HepG2 (cell line): ENCODE results near the gene AHSG. TPM values are rescaled to one million over a fixed set of nuclear protein-coding genes. Genes with fewer than 3 reads are reported as not detected.

Experiments used
- HNF4A ChIP-seq: sonication (generic); formaldehyde crosslinking; IDR thresholded peaks from 2 replicates; pipeline ENCODE4 v1.4.0; 2020; ENCODE audit warnings: missing genetic modification reagents
- HNRNPK ChIP-seq: fragments of 200-400 bp; formaldehyde crosslinking; IDR thresholded peaks from 2 replicates; pipeline ENCODE4 v1.6.1; 2018; ENCODE audit warnings: low read length, low read depth, moderate library complexity, mild to moderate bottlenecking; ENCODE audit not compliant: poor library complexity, severe bottlenecking
- HOXD1 ChIP-seq: sonication (generic); formaldehyde crosslinking; IDR thresholded peaks from 2 replicates; pipeline ENCODE4 v1.5.0; 2020; ENCODE audit warnings: missing genetic modification reagents
- ISL2 ChIP-seq: sonication (generic); formaldehyde crosslinking; IDR thresholded peaks from 2 replicates; pipeline ENCODE4 v1.5.0; 2020; ENCODE audit warnings: missing genetic modification reagents
- KLF13 ChIP-seq: sonication (generic); formaldehyde crosslinking; IDR thresholded peaks from 2 replicates; pipeline ENCODE4 v1.4.0; 2020; ENCODE audit warnings: mild to moderate bottlenecking, missing genetic modification reagents
- MIXL1 ChIP-seq: IDR thresholded peaks from 2 replicates; pipeline ENCODE4 v1.6.1; 2016
- PCBP2 ChIP-seq: fragments of 200-400 bp; formaldehyde crosslinking; optimal IDR thresholded peaks from 2 replicates; pipeline ENCODE3; 2018; ENCODE audit warnings: low read length, low read depth; ENCODE audit not compliant: poor library complexity, severe bottlenecking
- SNAPC2 ChIP-seq: sonication (generic); formaldehyde crosslinking; IDR thresholded peaks from 2 replicates; pipeline ENCODE4 v1.8.1; 2022; ENCODE audit warnings: mild to moderate bottlenecking, missing genetic modification reagents
- ZIK1 ChIP-seq: sonication (generic); formaldehyde crosslinking; IDR thresholded peaks from 2 replicates; pipeline ENCODE4 v1.5.0; 2020; ENCODE audit warnings: mild to moderate bottlenecking, low read depth, missing genetic modification reagents, borderline replicate concordance
- ZNF17 ChIP-seq: sonication (generic); formaldehyde crosslinking; IDR thresholded peaks from 2 replicates; pipeline ENCODE4 v1.5.0; 2020; ENCODE audit warnings: mild to moderate bottlenecking, missing genetic modification reagents
- ZNF430 ChIP-seq: sonication (generic); formaldehyde crosslinking; IDR thresholded peaks from 2 replicates; pipeline ENCODE4 v1.9.0; 2021; ENCODE audit warnings: mild to moderate bottlenecking, missing genetic modification reagents
- ZNF547 ChIP-seq: sonication (generic); formaldehyde crosslinking; IDR thresholded peaks from 2 replicates; pipeline ENCODE4 v1.5.1; 2020; ENCODE audit warnings: mild to moderate bottlenecking, missing genetic modification reagents
- ZNF619 ChIP-seq: sonication (generic); formaldehyde crosslinking; IDR thresholded peaks from 2 replicates; pipeline ENCODE4 v1.4.0; 2020; ENCODE audit warnings: mild to moderate bottlenecking, missing genetic modification reagents
- ZNF691 ChIP-seq: sonication (generic); formaldehyde crosslinking; IDR thresholded peaks from 2 replicates; pipeline ENCODE4 v1.4.0; 2020; ENCODE audit warnings: missing genetic modification reagents, low read depth, mild to moderate bottlenecking, borderline replicate concordance
- polyA plus RNA-seq, 8 experiments: library from polyadenylated mRNA; depleted of rRNA in 3 of 8; stranded (reverse) in 7 of 8; unstranded in 1 of 8; fragments of >200 nt; fragmentation: Illumina TruSeq in 4 of 8; extraction: Trizol in 4 of 8; gene quantifications; 2 replicates each; pipeline versions ENCODE4 v1.2.1 to v1.2.3, GENCODE V29; 2011 to 2016; ENCODE audit warnings: low read depth in 4 of 8, missing spikeins in 1 of 8, mixed read lengths in 1 of 8; ENCODE audit not compliant: insufficient read depth in 1 of 8
- total RNA-seq, 5 experiments: library from RNA; depleted of rRNA; stranded (reverse); fragments of >200 nt; fragmentation: Illumina TruSeq; extraction: Trizol; gene quantifications; 2 replicates each; pipeline ENCODE4 v1.2.3, GENCODE V29; 2016; ENCODE audit warnings: low read depth in 1 of 5
- TF ChIP-seq, protein P1 (sequence below): IDR thresholded peaks from 2 replicates; pipeline ENCODE4 v1.6.1; 2018; ENCODE audit warnings: missing genetic modification reagents, mild to moderate bottlenecking, missing compliant biosample characterization
- TF ChIP-seq, protein P2 (sequence below): IDR thresholded peaks from 2 replicates; pipeline ENCODE4 v1.6.1; 2016; ENCODE audit warnings: low read depth, missing genetic modification reagents, missing compliant biosample characterization

AHSG gene
- total and polyA plus RNA-seq, 2 of the 13 experiments (the other 11 are each of a cell fraction or from before 2014, with no cell fraction given) = 2,043 to 19,152 TPM

DNA sequence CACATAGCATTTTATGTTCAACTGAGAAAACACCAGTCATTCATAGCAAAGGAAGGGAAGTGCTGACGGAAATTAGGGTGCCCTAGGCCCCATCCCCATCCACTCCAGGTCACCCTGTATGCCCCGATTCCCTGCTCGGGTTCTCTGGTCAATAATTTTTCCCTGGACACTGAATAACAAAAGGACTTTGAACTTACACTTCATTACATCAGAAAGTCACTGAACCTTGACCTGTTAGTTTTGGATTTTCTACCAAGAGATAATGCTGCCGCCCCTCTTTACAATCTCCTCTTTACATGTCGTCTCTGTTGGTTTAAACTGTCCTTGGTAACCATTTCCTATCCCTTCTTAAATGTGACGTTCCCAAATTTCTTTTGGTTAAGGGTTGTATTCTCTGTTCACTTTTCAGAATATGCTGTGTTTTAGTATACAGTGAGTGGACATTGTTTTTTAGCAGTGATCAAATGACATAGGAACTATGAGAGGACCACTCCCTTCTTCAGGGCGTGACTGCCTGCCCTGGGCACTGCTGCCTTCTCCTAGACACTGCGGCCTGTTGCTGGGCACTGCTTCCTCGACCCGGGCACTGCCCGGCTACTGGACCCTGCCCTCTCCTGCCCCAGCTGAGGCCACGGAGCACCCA, 13.6 kb upstream of the AHSG start (continued):
- TF ChIP-seq ISL2 (CRISPR knock-in tag) (peak; percentile 89), ZNF547 (CRISPR knock-in tag) (no peak; the same call in 1 of the 2 replicates), HNF4A (peak; percentile 98), SNAPC2 (CRISPR knock-in tag) (no peak), MIXL1 (CRISPR knock-in tag) (peak; percentile 94), ZIK1 (CRISPR knock-in tag) (no peak; the same call in 1 of the 2 replicates), PCBP2 (no peak), ZNF691 (CRISPR knock-in tag) (no peak; the same call in 1 of the 2 replicates), ZNF619 (no peak), KLF13 (CRISPR knock-in tag) (no peak), HNRNPK (no peak), HOXD1 (CRISPR knock-in tag) (no peak; the same call in 1 of the 2 replicates), ZNF17 (CRISPR knock-in tag) (no peak), ZNF430 (CRISPR knock-in tag) (0 out of 2 replicates have a peak, but pooled peaks have one; percentile 12)
- TF ChIP-seq, protein P1, sequence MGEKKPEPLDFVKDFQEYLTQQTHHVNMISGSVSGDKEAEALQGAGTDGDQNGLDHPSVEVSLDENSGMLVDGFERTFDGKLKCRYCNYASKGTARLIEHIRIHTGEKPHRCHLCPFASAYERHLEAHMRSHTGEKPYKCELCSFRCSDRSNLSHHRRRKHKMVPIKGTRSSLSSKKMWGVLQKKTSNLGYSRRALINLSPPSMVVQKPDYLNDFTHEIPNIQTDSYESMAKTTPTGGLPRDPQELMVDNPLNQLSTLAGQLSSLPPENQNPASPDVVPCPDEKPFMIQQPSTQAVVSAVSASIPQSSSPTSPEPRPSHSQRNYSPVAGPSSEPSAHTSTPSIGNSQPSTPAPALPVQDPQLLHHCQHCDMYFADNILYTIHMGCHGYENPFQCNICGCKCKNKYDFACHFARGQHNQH (CRISPR knock-in tag) = peak; percentile 69; the same call in 1 of the 2 replicates
- TF ChIP-seq, protein P2, sequence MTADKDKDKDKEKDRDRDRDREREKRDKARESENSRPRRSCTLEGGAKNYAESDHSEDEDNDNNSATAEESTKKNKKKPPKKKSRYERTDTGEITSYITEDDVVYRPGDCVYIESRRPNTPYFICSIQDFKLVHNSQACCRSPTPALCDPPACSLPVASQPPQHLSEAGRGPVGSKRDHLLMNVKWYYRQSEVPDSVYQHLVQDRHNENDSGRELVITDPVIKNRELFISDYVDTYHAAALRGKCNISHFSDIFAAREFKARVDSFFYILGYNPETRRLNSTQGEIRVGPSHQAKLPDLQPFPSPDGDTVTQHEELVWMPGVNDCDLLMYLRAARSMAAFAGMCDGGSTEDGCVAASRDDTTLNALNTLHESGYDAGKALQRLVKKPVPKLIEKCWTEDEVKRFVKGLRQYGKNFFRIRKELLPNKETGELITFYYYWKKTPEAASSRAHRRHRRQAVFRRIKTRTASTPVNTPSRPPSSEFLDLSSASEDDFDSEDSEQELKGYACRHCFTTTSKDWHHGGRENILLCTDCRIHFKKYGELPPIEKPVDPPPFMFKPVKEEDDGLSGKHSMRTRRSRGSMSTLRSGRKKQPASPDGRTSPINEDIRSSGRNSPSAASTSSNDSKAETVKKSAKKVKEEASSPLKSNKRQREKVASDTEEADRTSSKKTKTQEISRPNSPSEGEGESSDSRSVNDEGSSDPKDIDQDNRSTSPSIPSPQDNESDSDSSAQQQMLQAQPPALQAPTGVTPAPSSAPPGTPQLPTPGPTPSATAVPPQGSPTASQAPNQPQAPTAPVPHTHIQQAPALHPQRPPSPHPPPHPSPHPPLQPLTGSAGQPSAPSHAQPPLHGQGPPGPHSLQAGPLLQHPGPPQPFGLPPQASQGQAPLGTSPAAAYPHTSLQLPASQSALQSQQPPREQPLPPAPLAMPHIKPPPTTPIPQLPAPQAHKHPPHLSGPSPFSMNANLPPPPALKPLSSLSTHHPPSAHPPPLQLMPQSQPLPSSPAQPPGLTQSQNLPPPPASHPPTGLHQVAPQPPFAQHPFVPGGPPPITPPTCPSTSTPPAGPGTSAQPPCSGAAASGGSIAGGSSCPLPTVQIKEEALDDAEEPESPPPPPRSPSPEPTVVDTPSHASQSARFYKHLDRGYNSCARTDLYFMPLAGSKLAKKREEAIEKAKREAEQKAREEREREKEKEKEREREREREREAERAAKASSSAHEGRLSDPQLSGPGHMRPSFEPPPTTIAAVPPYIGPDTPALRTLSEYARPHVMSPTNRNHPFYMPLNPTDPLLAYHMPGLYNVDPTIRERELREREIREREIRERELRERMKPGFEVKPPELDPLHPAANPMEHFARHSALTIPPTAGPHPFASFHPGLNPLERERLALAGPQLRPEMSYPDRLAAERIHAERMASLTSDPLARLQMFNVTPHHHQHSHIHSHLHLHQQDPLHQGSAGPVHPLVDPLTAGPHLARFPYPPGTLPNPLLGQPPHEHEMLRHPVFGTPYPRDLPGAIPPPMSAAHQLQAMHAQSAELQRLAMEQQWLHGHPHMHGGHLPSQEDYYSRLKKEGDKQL = no peak; the same call in none of the 2 replicates
